PC-9 (cell line): ENCODE results near the gene FBXO7. TPM values are rescaled to one million over a fixed set of nuclear protein-coding genes. Genes with fewer than 3 reads are reported as not detected.

Source experiments
- BruUV-seq: library from RNA; stranded (reverse); fragments of 400-500 nt; replicated peaks from 2 replicates; lab custom pipeline; 2021; lab: Mats Ljungman, UMichigan
- CTCF ChIA-PET: fragments of 300-600 bp; sonication (Branson Sonifier 250); formaldehyde crosslinking; loops from one replicate; lab custom pipeline; 2022; ENCODE audit warnings: antibody characterized with exemption; lab: Charles Lee
- POLR2A ChIA-PET: fragments of 300-600 bp; sonication (Branson Sonifier 250); formaldehyde crosslinking; loops from one replicate; lab custom pipeline; 2022; ENCODE audit warnings: antibody characterized with exemption; ENCODE audit not compliant: unreplicated experiment; lab: Charles Lee
- DNase-seq, 2 experiments: peaks; one replicate each; pipeline versions ENCODE4 v3.0.0 to v3.0.0-alpha.2; 2015 to 2022; ENCODE audit warnings: mixed read lengths in 1 of 2
- H2AFZ ChIP-seq: fragments of 200-600 bp; sonication (generic); 2 replicates; pipeline ENCODE4 v1.8.1; 2017; ENCODE audit warnings: antibody characterized with exemption
- H3F3A ChIP-seq: fragments of 200-600 bp; sonication (generic); 2 replicates; pipeline ENCODE4 v1.8.1; 2017; ENCODE audit warnings: antibody characterized with exemption, mild to moderate bottlenecking, low read depth; ENCODE audit not compliant: insufficient read depth
- H3K27ac ChIP-seq: fragments of 200-600 bp; sonication (generic); 2 replicates; pipeline ENCODE4 v1.6.1; 2016; ENCODE audit warnings: mixed run types
- H3K27me3 ChIP-seq: fragments of 200-600 bp; sonication (generic); 2 replicates; pipeline ENCODE4 v1.6.1; 2016; ENCODE audit warnings: low read depth, mixed run types; ENCODE audit not compliant: insufficient read depth
- H3K36me3 ChIP-seq: fragments of 200-600 bp; sonication (generic); 2 replicates; pipeline ENCODE4 v1.6.1; 2016; ENCODE audit warnings: low read depth, mixed run types
- H3K4me1 ChIP-seq: fragments of 200-600 bp; sonication (generic); replicated peaks from 2 replicates; pipeline ENCODE4 v1.6.1; 2016; ENCODE audit warnings: mixed run types; ENCODE audit not compliant: insufficient read depth
- H3K4me2 ChIP-seq: fragments of 200-600 bp; sonication (generic); 2 replicates; pipeline ENCODE4 v1.6.1; 2017; ENCODE audit warnings: mixed run types
- H3K4me3 ChIP-seq: fragments of 200-600 bp; sonication (generic); 2 replicates; pipeline ENCODE4 v1.6.1; 2016; ENCODE audit warnings: mixed run types
- H3K79me2 ChIP-seq: fragments of 200-600 bp; sonication (generic); 2 replicates; pipeline ENCODE4 v1.6.1; 2017; ENCODE audit warnings: low read depth, mixed run types
- H3K9me2 ChIP-seq: fragments of 200-600 bp; sonication (generic); 2 replicates; pipeline ENCODE4 v1.8.1; 2017; ENCODE audit warnings: mild to moderate bottlenecking; ENCODE audit not compliant: insufficient read depth
- H3K9me3 ChIP-seq: fragments of 200-600 bp; sonication (generic); 2 replicates; pipeline ENCODE4 v1.8.1; 2016; ENCODE audit warnings: low read depth; ENCODE audit not compliant: insufficient read depth
- H4K20me1 ChIP-seq: fragments of 200-600 bp; sonication (generic); 2 replicates; pipeline ENCODE4 v1.8.1; 2017; ENCODE audit not compliant: insufficient read depth
- CTCF ChIP-seq: fragments of 200-600 bp; sonication (generic); conservative IDR thresholded peaks from 2 replicates; pipeline ENCODE4 v1.6.1; 2017; ENCODE audit warnings: mixed run types, antibody characterized with exemption, mild to moderate bottlenecking, moderate library complexity
- EZH2 ChIP-seq: fragments of 200-600 bp; sonication (generic); IDR thresholded peaks from 2 replicates; pipeline ENCODE4 v1.8.0; 2017; ENCODE audit warnings: antibody characterized with exemption, low read depth
- intact Hi-C: fragments of 100-400 bp; cut with micrococcal nuclease; formaldehyde crosslinking; loops from one replicate; pipeline ENCODE4 v1.10.0; 2022; ENCODE audit not compliant: unreplicated experiment
- total RNA-seq: library from RNA; stranded (reverse); gene quantifications from 2 replicates; pipeline ENCODE4 v1.2.3, GENCODE V29; 2021

FBXO7 gene
- total RNA-seq, 1 experiment from 2014 or later: 81.9 TPM

GRCh38 chr22:32528984-32529982 lies 54.7 kb downstream of the FBXO7 start:
- no peaks in the 10 kb centered on the region; the same call in 1 of the 2 replicates for H3F3A ChIP-seq
- no peak overlapping the region for H3K4me3 ChIP-seq
- POLR2A ChIA-PET: interaction anchor here (0.5 kb wide), 1 partner anchor 28 kb away, joined by 6 read pairs; no protein-coding TSS in a partner anchor
- H3K4me1 ChIP-seq: peaks cover 13% of the 10 kb centered on the region
- no TSS peak for BruUV-seq
- 0 out of 2 replicates have a peak overlapping the region, but pooled peaks have one; percentile 49 for H2AFZ ChIP-seq
- no peaks in the 10 kb centered on the region for H3K9me3 ChIP-seq
- H3K27ac ChIP-seq: no peak overlapping the region
- no peaks in the 10 kb centered on the region for H3K36me3 ChIP-seq
- intact Hi-C loops: loop anchor here (1.0 to 5.0 kb wide), 7 partner anchors 131 to 678 kb away; no protein-coding TSS in a partner anchor
- H3K4me2 ChIP-seq: peak overlapping the region; percentile 50
- peak; percentile 73 to 80 for DNase-seq
- H3K79me2 ChIP-seq: no peaks in the 10 kb centered on the region
- CTCF ChIA-PET: interaction anchor here (1.7 kb wide), 1 partner anchor 268 kb away, joined by 9 read pairs; no protein-coding TSS in a partner anchor
- H4K20me1 ChIP-seq: no peaks in the 10 kb centered on the region
- no peaks in the 10 kb centered on the region for H3K27me3 ChIP-seq
- TF ChIP-seq EZH2 (no peak), CTCF (peak; percentile 98)
- H3K9me2 ChIP-seq: no peaks in the 10 kb centered on the region

DNA sequence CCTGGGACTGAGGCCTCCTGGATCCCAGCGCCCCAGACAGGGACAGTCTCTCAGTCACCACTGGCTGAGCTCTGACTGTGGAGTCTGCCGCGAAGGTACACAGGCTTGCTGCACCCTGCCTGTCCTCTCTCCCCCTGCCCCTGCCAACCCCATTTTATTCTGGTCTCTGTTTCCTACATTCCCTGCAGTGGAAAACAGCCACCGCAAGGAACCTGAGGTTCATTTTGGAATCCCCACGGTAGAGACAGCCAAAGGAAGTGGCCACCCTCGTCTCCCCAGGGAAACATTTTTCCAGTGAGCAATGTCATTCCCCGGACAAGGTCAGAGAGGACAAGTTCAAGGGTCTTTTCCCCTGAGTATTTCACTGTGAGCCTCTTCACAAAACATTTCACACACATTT lies 56.6 kb downstream of the FBXO7 start:
- Histone ChIP-seq H3K27ac (no peak overlapping the region), H3K9me3 (no peaks in the 10 kb centered on the region), H3K79me2 (no peaks in the 10 kb centered on the region), H3K36me3 (no peaks in the 10 kb centered on the region), H3K27me3 (no peaks in the 10 kb centered on the region), H3K4me2 (no peak overlapping the region), H3F3A (no peaks in the 10 kb centered on the region; the same call in 1 of the 2 replicates), H4K20me1 (no peaks in the 10 kb centered on the region), H2AFZ (no peak overlapping the region), H3K4me1 (peaks cover 13% of the 10 kb centered on the region), H3K9me2 (no peaks in the 10 kb centered on the region), H3K4me3 (no peak overlapping the region)
- DNase-seq: no peak
- intact Hi-C loops: loop anchor here (5.0 kb wide), 2 partner anchors 71 to 111 kb away; no protein-coding TSS in a partner anchor
- CTCF ChIA-PET: interaction anchor here (0.6 kb wide), 2 partner anchors 420 to 454 kb away, joined by 6 to 16 read pairs; no protein-coding TSS in a partner anchor
- POLR2A ChIA-PET: interaction anchor here (0.7 kb wide), 1 partner anchor 123 kb away, joined by 5 read pairs; no protein-coding TSS in a partner anchor
- TF ChIP-seq EZH2 (no peak), CTCF (no peak)
- no TSS peak for BruUV-seq
